Psoas muscle (tissue), 8 donors: ENCODE measurements around the gene ERP44. TPM values are rescaled to one million over a fixed set of nuclear protein-coding genes. Genes with fewer than 3 reads are reported as not detected.

ENCODE experiments used
- ATAC-seq, 4 donors: fragments of 200-7000 bp; cut with Tn5 transposase; one replicate each; pipeline ENCODE4 v1.9.1; 2020; ENCODE audit warnings: moderate library complexity in 3 of 4, mild to moderate bottlenecking in 2 of 4
- DNase-seq, 2 donors: peaks; one replicate each; pipeline ENCODE4 v3.0.0-alpha.2; 2020
- H3K27ac ChIP-seq: fragments of 200-600 bp; one replicate; pipeline ENCODE4 v1.8.0; 2022
- H3K27me3 ChIP-seq, 3 donors: fragments of 200-600 bp in 1 of 3; one replicate each; pipeline versions ENCODE4 v1.6.1 to v1.8.0; 2013 to 2022; ENCODE audit warnings: low read length in 2 of 3, mild to moderate bottlenecking in 2 of 3, moderate library complexity in 1 of 3; ENCODE audit not compliant: insufficient read depth in 3 of 3
- H3K36me3 ChIP-seq, 2 donors: fragments of 200-600 bp in 1 of 2; one replicate each; pipeline versions ENCODE4 v1.6.1 to v1.8.0; 2013 to 2022; ENCODE audit warnings: low read depth in 1 of 2, mild to moderate bottlenecking in 1 of 2, moderate library complexity in 1 of 2; ENCODE audit not compliant: insufficient read depth in 1 of 2
- H3K4me1 ChIP-seq: fragments of 200-600 bp; one replicate; pipeline ENCODE4 v1.8.0; 2022
- H3K4me3 ChIP-seq: fragments of 200-600 bp; one replicate; pipeline ENCODE4 v1.8.0; 2022; ENCODE audit warnings: mild to moderate bottlenecking
- H3K9me3 ChIP-seq: fragments of 200-600 bp; one replicate; pipeline ENCODE4 v1.8.0; 2022
- WGBS, 3 donors: extraction: QIAGEN DNeasy Blood & Tissue Kit; methylation state at CpG; one replicate each; pipeline versions ENCODE4 v1.1.6 to v1.1.7; 2013; 5-methylcytosine and 5-hydroxymethylcytosine counted together
- intact Hi-C, 2 donors: fragments of 100-400 bp; cut with DNase I; formaldehyde crosslinking; loops; one replicate each; pipeline versions ENCODE4 v1.11.0 to v1.14.2; 2022
- polyA plus RNA-seq, 3 donors: library from polyadenylated mRNA; stranded (reverse); fragments of 200-250 nt; gene quantifications; one replicate each; pipeline ENCODE4 v1.2.3, GENCODE V29; 2013
- total RNA-seq, 4 donors: library from RNA; stranded (reverse); fragmentation: NEBNext Ultra II Directional in 2 of 4; extraction: Animal tissue kit (Norgen Biotek cat#: 25700) in 2 of 4; gene quantifications; one replicate each; pipeline versions ENCODE4 v1.2.1 to v1.2.4, GENCODE V29; 2021 to 2023
- TF ChIP-seq, protein P1 (sequence below): fragments of 200-600 bp; IDR thresholded peaks from one replicate; pipeline ENCODE4 v1.8.0; 2022; ENCODE audit warnings: antibody characterized with exemption
- donor health status: healthy with polysubstance abuse.
- donor health status: DM: no; HTN: no; CAD: no; lungs with moderate emphysema.
- donor health status: Bipolar disorder and iron deficiency.
- donor health status: healthy.
- donor health status: DM: yes; HTN: yes; CAD: no.
- donor health status: DM: no; HTN: no; CAD: no.
- donor health status: DM: no; HTN: no; CAD: no.
- donor health status: DM: yes; HTN: yes; CAD: no.

Gene ERP44
- total and polyA plus RNA-seq, 7 donors: 7.5 to 14.3 (median 10.9) TPM

GRCh38 chr9:99955606-99956005, 143.2 kb downstream of the ERP44 start:
- 81 to 90% (median 82%) methylated on average over 4 of the region's 4 CpGs for WGBS, 3 donors
- H3K36me3 ChIP-seq: peaks cover 0 to 29% of the 10 kb centered on the region in 2 donors
- no peak for DNase-seq
- H3K27me3 ChIP-seq: no peaks in the 10 kb centered on the region
- H3K4me1 ChIP-seq: peaks cover 7% of the 10 kb centered on the region
- ATAC-seq: no peak
- no peak overlapping the region for H3K27ac ChIP-seq
- H3K4me3 ChIP-seq: no peak overlapping the region
- intact Hi-C loops: no loop called here
- no peaks in the 10 kb centered on the region for H3K9me3 ChIP-seq
- TF ChIP-seq, protein P1, sequence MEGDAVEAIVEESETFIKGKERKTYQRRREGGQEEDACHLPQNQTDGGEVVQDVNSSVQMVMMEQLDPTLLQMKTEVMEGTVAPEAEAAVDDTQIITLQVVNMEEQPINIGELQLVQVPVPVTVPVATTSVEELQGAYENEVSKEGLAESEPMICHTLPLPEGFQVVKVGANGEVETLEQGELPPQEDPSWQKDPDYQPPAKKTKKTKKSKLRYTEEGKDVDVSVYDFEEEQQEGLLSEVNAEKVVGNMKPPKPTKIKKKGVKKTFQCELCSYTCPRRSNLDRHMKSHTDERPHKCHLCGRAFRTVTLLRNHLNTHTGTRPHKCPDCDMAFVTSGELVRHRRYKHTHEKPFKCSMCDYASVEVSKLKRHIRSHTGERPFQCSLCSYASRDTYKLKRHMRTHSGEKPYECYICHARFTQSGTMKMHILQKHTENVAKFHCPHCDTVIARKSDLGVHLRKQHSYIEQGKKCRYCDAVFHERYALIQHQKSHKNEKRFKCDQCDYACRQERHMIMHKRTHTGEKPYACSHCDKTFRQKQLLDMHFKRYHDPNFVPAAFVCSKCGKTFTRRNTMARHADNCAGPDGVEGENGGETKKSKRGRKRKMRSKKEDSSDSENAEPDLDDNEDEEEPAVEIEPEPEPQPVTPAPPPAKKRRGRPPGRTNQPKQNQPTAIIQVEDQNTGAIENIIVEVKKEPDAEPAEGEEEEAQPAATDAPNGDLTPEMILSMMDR: no peak

- H3K4me3 ChIP-seq: no peak overlapping the region
- intact Hi-C loops: loop anchor here in 1 of 2 donors (5.0 kb wide), 1 partner anchor 728 kb away; no protein-coding TSS in a partner anchor
- H3K27ac ChIP-seq: no peak overlapping the region
- peaks cover 0 to 21% of the 10 kb centered on the region in 2 donors for H3K36me3 ChIP-seq
- 86 to 96% (median 91%) methylated on average over 1 of the region's 1 CpG for WGBS, 3 donors
- TF ChIP-seq, protein P1: no peak
- H3K4me1 ChIP-seq: peaks cover 7% of the 10 kb centered on the region
- no peaks in the 10 kb centered on the region for H3K9me3 ChIP-seq
- H3K27me3 ChIP-seq: no peaks in the 10 kb centered on the region
- peak in 1 of 4 donors; percentile 52 for ATAC-seq
- no peak for DNase-seq
Observed at GRCh38 chr9:99954819-99955218, 144.0 kb downstream of the ERP44 start.

DNA sequence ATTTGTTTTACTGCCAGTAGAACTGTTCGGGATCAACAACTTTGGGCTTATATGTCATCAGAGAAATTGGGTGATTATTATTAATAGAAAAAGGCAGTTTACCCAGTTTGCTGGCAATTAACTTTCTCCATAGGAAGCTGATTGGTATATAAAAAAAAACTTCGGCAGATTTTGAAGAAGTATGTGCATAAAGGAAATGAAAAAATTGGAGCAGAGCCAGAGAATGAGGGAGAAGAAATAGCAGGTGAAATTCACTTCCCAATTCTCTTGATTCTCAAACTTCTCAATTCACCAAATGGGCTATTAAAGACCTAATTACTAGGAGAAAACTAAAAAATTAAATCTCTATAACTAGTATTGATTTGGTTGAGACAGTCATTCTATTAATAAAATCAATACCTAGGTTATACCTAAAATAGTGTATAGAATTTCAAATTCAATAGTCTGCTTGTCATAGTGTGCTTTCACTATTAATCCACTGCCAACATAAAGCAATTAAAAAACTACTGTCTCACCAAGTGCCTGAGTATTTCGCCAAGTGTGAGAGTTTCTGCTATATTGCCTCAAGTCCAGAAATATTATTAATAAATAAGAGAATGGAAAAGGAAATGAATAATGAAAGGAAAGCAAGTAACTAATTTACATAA, 144.8 kb downstream of the ERP44 start:
- ATAC-seq: no peak
- 79 to 84% (median 83%) methylated on average over 3 of the region's 3 CpGs for WGBS, 3 donors
- intact Hi-C loops: loop anchor here in 1 of 2 donors (5.0 kb wide), 1 partner anchor 727 kb away; no protein-coding TSS in a partner anchor
- TF ChIP-seq, protein P1: no peak
- no peaks in the 10 kb centered on the region for H3K27me3 ChIP-seq
- peaks cover 7% of the 10 kb centered on the region for H3K4me1 ChIP-seq
- H3K4me3 ChIP-seq: no peak overlapping the region
- H3K9me3 ChIP-seq: no peaks in the 10 kb centered on the region
- no peak overlapping the region for H3K27ac ChIP-seq
- DNase-seq: no peak
- H3K36me3 ChIP-seq: peaks cover 0 to 17% of the 10 kb centered on the region in 2 donors

DNA sequence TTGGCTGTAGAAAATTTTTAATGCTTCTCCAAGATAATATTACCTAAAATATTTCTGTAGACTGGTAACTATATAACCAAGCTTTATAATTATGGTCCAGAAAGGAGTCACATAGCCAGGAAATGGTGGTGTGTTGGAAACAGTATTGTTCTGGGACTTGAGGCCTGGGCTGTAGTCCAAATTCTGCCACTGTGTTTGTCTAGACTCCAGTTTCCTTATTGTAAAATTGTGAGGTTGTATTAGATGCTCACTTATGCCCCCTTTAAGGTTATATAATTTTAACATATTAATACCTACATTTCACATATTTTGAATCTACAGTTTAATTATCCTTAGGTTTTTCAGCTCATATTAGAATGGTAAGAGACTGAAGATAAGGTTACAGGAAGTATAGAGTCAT, 149.9 kb downstream of the ERP44 start:
- Histone ChIP-seq H3K9me3 (no peaks in the 10 kb centered on the region), H3K4me1 (no peaks in the 10 kb centered on the region), H3K27me3 (no peaks in the 10 kb centered on the region), H3K4me3 (no peak overlapping the region), H3K36me3 (peaks cover 0 to 17% of the 10 kb centered on the region in 2 donors), H3K27ac (no peak overlapping the region)
- ATAC-seq (no peak), DNase-seq (no peak)
- TF ChIP-seq, protein P1: no peak
- intact Hi-C loops: no loop called here

DNA sequence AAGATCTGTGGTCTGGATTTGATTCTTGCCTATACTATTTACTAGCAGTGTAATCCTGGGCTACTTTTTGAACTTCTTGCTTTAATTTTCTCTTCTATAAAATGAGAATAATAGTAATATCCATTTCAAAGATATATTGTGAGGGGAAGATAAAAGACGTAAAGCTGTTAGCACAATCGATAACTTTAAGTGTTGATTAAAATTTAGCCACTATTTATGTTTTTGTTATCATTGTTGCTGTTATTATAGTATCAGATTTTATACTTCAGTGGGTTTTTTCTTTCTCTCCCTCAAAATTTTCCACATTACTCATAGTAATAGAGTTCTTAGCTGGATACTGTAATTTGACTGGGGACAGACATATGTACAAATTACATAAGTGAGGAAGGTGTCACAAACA, 150.3 kb downstream of the ERP44 start:
- no peaks in the 10 kb centered on the region for H3K4me1 ChIP-seq
- no peaks in the 10 kb centered on the region for H3K27me3 ChIP-seq
- no peaks in the 10 kb centered on the region for H3K9me3 ChIP-seq
- H3K4me3 ChIP-seq: no peak overlapping the region
- TF ChIP-seq, protein P1: no peak
- WGBS, 3 donors: 95 to 98% (median 96%) methylated on average over 2 of the region's 2 CpGs
- no peak for DNase-seq
- intact Hi-C loops: no loop called here
- H3K36me3 ChIP-seq: peaks cover 0 to 14% of the 10 kb centered on the region in 2 donors
- H3K27ac ChIP-seq: no peak overlapping the region
- ATAC-seq: no peak
